NCI-H2081 (cell line): ENCODE data around the gene CCNK.

ENCODE experiments used
- DNase-seq, 2 experiments: peaks; one replicate each; lab custom pipeline; 2025; lab: John Stamatoyannopoulos, UW

CCNK gene

DNA sequence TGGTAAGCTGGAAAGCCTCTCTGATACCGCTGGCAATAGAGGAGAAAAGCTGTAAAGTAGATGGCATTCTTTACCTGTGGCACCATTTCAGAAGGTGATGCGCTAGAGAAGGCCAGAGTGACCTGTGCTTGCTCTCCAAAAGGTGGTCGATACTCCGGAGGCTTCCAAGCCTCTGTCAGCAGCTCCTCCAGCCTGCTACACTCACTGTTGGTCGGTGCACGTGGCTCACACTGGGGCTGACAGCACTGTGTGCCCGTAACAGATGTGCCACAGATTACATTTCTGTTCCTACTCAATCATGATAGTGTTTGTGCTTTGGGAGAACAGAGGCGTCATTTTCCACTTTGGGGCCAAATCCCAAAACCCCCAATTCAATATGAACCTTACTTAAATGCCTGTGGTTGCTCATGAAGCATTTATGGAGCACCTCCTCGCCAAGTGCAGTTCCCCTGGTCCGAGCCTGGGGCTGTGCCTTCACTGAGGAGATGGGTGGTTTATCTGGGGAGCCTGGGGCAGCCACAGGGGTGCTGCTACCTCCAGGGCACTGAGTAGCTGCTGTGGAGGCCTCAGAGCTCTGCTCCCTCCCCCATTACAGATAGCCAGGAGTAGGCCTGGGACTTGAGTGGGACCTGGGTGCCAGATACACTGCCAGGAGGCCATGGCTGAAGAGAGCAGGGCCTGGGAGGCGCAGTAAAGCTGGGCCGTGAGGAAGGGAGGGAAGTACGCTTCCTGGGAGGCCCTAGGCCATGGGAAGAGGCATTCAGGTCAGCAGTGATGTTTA, 26.8 kb downstream of the CCNK start:
- no peak for DNase-seq

GRCh38 chr14:99508896-99509629, 27.9 kb downstream of the CCNK start:
- no peak for DNase-seq

DNA sequence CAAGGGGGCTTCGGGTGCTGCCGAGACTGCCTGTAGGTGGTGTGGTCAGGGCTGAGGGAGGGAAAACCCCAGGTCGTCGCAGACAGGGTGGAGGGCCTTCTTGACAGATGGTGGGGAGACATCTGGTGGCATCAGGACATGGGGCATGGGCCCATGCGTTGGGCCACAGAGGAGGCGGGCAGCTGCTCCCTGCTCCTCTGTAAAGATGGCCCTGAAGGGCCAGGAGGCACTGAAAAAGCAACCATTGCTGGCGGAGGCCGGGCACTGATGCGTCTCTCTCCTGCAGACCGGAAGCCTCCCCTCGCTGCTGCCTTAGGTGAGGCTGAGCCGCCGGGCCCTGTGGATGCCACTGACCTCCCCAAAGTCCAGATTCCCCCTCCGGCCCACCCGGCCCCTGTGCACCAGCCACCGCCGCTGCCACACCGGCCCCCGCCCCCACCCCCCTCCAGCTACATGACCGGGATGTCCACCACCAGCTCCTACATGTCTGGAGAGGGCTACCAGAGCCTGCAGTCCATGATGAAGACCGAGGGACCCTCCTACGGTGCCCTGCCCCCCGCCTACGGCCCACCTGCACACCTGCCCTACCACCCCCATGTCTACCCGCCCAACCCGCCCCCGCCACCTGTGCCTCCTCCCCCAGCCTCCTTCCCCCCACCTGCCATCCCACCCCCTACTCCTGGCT, 28.8 kb downstream of the CCNK start:
- DNase-seq = no peak

DNA sequence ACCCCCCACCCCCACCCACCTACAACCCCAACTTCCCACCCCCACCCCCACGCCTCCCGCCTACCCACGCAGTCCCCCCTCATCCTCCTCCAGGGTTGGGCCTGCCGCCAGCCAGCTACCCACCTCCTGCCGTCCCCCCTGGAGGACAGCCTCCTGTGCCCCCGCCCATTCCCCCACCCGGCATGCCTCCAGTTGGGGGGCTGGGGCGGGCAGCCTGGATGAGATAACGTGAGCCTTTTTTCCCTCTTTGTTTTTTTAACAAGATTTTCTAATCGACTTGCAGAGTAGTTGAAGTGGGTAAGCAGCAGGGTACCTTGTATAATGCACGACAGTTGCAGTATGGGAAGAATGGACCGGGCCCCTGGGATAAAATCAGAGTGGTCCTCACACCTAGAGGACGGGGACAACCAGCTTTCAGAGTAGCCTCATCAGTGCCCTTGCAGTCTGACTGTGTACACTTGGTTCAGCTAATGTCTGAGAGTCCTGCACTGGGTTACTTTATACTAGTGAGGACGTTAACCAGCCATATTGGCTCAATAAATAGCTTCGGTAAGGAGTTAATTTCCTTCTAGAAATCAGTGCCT, 29.4 kb downstream of the CCNK start:
- no peak for DNase-seq

DNA sequence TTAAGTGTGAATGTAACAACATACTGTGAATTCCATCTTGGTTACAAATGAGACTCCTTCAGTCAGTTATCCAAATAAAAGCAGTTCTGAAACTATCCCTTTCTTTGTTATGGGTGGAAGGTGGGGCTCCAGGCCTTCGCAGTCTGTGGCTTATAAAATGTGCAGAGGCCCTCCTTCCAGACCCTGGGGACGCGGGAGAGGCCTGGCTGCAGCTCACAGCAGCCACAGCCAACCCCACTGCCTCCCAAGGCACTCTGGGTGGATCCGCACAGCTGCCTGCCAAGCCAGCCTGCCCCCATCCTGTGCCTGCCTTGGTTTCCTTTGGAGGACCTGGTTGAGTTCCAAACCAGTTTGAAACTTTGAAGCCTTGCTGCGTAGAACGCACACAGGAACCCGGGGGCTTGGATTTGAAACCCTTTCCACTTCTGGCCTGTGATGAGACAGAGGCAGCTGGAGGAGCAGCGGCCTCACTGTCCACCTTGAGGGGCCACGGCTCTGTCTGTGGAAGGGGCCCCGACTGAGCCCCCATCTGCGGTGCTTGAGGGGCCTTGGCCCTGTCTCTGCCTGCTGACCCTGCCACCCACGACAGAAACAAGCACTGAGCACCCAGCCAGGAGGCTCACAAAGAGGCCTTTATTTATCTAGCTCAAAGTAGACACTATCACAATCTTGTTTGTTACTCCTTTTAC, 30.4 kb downstream of the CCNK start:
- no peak for DNase-seq

DNA sequence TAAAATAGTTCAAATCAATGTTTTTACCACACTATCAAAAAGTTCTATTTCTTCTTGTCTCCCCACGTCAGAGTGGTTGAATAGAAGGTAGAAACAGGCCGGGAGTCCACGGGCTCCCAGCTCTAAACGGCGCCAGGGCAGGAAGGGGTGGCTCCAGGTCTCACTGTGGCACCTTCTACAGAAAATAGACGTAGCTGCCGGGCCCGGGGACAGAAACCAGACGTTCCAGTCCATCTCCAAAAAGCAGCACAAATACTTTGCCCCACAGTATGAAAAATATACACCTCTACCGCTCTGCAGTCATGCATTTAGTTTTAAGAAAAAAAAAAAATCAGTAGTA, 30.9 kb downstream of the CCNK start:
- no peak for DNase-seq

DNA sequence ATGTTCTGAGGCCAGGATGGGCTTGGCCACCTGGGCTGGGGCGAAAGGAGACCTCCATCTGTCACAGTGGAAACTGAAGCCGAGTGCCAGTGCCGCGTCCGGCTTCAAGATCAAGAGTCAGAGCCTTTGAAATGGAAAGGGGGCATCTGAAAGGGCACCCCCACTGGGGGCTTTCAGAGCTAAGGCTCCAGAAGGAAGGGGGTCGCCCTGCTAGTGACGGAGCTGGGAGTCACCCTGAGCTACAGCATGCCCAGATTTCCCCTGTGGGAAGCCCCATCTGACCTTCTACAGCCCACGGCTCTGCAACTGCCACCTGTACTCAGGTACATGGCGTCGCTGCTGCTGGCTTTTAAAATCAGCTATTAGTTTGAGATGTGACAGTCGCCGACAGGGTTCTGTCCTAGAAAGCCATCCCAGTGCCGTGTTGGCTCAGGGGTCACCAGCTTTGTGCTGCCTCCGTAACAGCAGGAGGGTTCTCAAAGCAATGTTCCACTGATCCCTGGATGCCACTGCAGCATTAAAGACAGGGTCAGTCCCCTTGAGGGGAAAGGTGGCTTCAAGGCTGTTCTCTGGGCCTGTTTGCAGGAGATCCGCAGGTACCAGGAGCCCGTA, 31.5 kb downstream of the CCNK start:
- no peak for DNase-seq

GRCh38 chr14:99513183-99513694, 32.0 kb downstream of the CCNK start:
- no peak for DNase-seq

DNA sequence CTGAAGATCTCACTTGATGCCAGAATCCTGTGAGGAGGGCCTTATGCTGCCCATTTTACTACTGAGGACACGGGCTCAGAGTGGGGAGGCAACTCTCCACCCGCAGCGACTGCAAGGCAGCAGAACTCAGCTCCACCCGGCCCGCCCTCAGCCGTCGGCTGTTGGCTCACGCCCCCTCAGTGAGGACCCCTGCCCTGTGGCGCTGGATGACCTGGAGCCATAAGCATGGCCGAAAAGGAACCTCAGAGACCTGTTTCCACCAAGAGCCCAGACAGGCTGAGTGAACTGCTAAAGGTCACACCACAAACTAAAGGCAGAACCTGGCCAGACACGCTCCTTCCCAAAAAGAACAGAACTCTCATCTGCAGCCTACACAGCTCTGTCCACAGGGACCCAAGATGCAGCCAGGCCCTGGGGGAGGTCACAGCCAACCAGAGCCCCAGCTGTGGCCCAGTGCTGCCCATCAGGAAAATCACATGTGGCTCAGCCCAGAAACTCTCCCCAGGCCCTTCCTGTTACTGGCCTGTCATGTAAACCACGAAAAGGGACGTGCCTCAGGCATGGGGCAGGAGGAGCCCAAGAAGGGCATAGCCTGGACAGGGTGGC, 32.8 kb downstream of the CCNK start:
- DNase-seq = no peak

DNA sequence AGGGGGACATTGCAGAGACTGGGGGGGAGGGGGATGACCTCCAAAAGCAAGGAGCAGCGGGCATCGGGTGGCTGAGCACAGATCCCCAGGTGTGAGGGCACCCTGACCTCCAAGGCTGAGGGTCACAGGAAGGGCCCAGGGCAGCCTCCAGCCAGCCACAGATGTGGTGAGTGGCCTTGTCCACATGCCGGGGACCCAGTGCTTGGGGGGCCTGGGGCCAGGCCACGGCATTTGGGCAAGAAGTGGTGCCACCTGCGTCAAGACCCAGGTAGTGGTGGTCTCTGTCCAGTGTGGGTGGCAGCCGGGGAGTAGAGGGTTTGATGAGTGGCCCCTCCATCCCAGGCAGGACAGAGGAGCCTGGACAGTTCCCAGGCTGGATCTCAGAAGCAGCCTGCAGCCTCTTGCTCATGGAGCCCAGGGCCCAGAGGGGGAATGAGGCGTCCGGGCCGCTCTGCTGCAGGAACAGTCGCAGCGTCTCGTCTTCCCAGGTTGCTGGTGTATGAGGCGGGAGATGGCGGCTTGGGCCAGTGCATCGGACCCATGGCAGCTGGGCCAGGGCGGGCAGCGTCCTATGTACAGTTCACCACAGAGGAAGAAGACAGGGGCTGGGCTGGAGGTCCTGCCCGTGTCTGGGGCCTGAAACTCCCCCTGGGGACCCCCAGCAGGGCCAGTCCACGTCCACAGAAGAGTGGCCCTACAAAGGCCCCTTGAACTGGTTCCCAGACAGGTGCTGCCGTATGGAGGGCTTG, 33.5 kb downstream of the CCNK start:
- no peak for DNase-seq

- no peak for DNase-seq
These were observed 34.3 kb downstream of the CCNK start for GRCh38 chr14:99515301-99516155.

GRCh38 chr14:99516156-99516870, 35.1 kb downstream of the CCNK start:
- DNase-seq = no peak

DNA sequence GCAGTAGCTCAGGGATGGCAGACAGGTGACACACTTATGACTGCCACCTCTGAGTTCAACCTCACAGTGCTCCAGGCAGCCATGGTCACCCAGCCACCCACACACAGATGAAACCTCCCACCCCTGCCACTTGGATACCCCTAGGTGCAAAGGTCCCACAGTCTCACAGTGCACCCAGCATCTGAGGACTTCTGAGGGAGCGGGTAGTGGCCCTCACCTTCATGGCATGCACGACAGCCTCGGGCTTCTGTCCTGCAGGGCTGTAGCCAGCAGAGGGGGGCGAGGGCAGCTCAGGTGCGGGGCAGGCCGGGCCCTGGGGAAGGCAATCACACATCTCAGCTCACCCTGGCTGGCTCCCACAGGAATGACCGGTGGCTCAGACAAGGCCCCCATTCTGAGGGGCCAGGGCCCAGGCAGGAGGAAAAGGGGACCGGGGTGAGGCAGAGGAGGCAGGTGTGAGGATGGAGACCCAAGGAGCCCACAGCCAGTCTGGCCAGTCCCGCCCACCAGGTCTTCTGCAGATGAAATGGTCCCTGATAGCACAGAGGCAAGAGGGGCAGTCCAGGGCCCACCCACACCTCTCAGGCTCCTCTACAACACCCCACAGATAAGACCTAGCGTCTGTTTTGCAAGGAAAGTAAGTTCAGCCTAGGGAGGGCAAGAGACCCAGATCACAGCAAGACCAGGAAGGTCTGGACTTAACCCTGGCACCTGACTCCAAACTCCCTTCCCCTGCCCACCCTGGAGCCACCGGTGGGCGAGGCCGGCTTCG, 35.8 kb downstream of the CCNK start:
- DNase-seq = no peak

GRCh38 chr14:99517643-99518381, 36.6 kb downstream of the CCNK start:
- DNase-seq = no peak

- peak; percentile 66 to 72 for DNase-seq
These were observed 37.5 kb downstream of the CCNK start for GRCh38 chr14:99518441-99519346.

DNA sequence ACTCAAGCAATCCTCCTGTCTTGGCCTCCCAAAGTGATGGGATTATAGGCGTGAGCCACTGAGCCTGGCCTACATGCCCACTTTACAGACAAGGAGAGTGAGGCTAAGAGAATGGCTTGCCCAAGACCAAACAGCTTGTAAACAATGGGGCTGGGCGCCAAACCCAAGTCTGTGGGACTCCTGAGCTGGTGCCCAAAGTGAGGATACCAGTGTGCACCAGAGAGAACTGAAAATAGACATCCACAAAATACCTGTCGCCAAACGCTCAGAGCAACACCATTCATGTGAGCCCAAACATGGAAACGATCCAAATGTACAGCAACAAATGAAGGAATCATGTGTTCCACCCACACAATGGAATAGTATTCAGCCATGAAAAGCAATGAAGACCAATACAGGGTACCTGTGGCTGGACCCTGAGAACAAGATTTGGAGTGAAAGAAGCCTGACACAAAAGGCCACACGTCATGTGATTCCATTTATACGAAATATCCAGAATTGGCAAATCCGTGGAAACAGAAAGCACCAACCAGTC, 38.2 kb downstream of the CCNK start:
- no peak for DNase-seq
